Cardiac muscle cell (in vitro differentiated cells and primary cell): Measurements from ENCODE around the gene PRKCD. TPM values are rescaled to one million over a fixed set of nuclear protein-coding genes. Genes with fewer than 3 reads are reported as not detected.
A peak's percentile ranks its signal among the peaks of the same experiment; 100 is the strongest.

ENCODE experiments used
- DNase-seq, 2 donors: peaks; one replicate each; pipeline versions ENCODE4 v3.0.0 to v3.0.0-alpha.2; 2010 to 2017; ENCODE audit warnings: low read depth in 1 of 2, low spot score in 1 of 2
- H3K27ac ChIP-seq: fragments of 200-600 bp; sonication (generic); 2 replicates; pipeline ENCODE4 v1.5.1; 2016
- H3K27me3 ChIP-seq: fragments of 200-600 bp; sonication (generic); 2 replicates; pipeline ENCODE4 v1.6.0; 2016; ENCODE audit warnings: control low read depth
- H3K36me3 ChIP-seq: fragments of 200-600 bp; sonication (generic); 2 replicates; pipeline ENCODE4 v1.5.1; 2016; ENCODE audit warnings: control low read depth
- H3K4me1 ChIP-seq: fragments of 200-600 bp; sonication (generic); 2 replicates; pipeline ENCODE4 v1.8.1; 2017; ENCODE audit warnings: low read depth, mild to moderate bottlenecking, mixed run types
- H3K4me3 ChIP-seq: fragments of 200-600 bp; sonication (generic); 2 replicates; pipeline ENCODE4 v1.5.1; 2016; ENCODE audit warnings: mild to moderate bottlenecking
- H3K9me3 ChIP-seq: fragments of 200-600 bp; sonication (generic); 2 replicates; pipeline ENCODE4 v1.5.1; 2017; ENCODE audit warnings: low read depth, mild to moderate bottlenecking, control low read depth
- CTCF ChIP-seq: IDR thresholded peaks from 2 replicates; pipeline ENCODE4 v1.5.1; 2012; ENCODE audit warnings: low read depth, mild to moderate bottlenecking, low read length
- polyA plus RNA-seq: library from polyadenylated mRNA; unstranded; fragments of >200 nt; fragmentation: Nextera tagmentation; extraction: Ambion mirVana; gene quantifications from 2 replicates; pipeline ENCODE4 v1.2.1, GENCODE V29; 2016
- total RNA-seq: library from RNA; depleted of rRNA; stranded (reverse); fragments of >200 nt; gene quantifications from 2 replicates; pipeline ENCODE4 v1.2.3, GENCODE V29; 2016

PRKCD gene
- total and polyA plus RNA-seq, 2 experiments from 2014 or later = 1.3 to 3.9 TPM

- H3K36me3 ChIP-seq = peaks cover 42% of the 10 kb centered on the region
- TF ChIP-seq CTCF = no peak
- peaks cover 1% of the 10 kb centered on the region for H3K4me1 ChIP-seq
- DNase-seq = no peak
- H3K4me3 ChIP-seq = no peak overlapping the region
- H3K9me3 ChIP-seq = no peaks in the 10 kb centered on the region
- peaks cover 54% of the 10 kb centered on the region for H3K27me3 ChIP-seq
- no peak overlapping the region for H3K27ac ChIP-seq
Measured at GRCh38 chr3:53123953-53124352, 37.1 kb upstream of the PRKCD start.

GRCh38 chr3:53126601-53127000, 34.4 kb upstream of the PRKCD start:
- Histone ChIP-seq H3K9me3 (no peaks in the 10 kb centered on the region), H3K27me3 (peaks cover 40% of the 10 kb centered on the region), H3K4me1 (peaks cover 12% of the 10 kb centered on the region), H3K4me3 (no peak overlapping the region), H3K36me3 (peaks cover 18% of the 10 kb centered on the region), H3K27ac (no peak overlapping the region)
- DNase-seq = no peak
- TF ChIP-seq CTCF = no peak

GRCh38 chr3:53129344-53129743, 31.7 kb upstream of the PRKCD start:
- TF ChIP-seq CTCF = no peak
- H3K27me3 ChIP-seq = peaks cover 39% of the 10 kb centered on the region
- no peaks in the 10 kb centered on the region for H3K36me3 ChIP-seq
- no peaks in the 10 kb centered on the region for H3K9me3 ChIP-seq
- H3K27ac ChIP-seq = no peak overlapping the region
- H3K4me3 ChIP-seq = peak overlapping the region; percentile 87
- peak in 1 of 2 donors; percentile 7 for DNase-seq
- peaks cover 14% of the 10 kb centered on the region for H3K4me1 ChIP-seq

- H3K4me3 ChIP-seq = peak within 1 kb of the TSS; percentile 87
Measured at GRCh38 chr3:53130179-53131061, 30.6 kb upstream of the PRKCD start, which contains the start of gene RFT1. TSS of gene RFT1 (minus strand) at chr3:53130435. CDS start at chr3:53130400, 35 bp downstream.

GRCh38 chr3:53131096-53131495, 29.9 kb upstream of the PRKCD start:
- peak overlapping the region; percentile 87 for H3K4me3 ChIP-seq
- peaks cover 14% of the 10 kb centered on the region for H3K4me1 ChIP-seq
- no peak for TF ChIP-seq CTCF
- DNase-seq = no peak
- H3K27ac ChIP-seq = peak overlapping the region; percentile 93
- H3K9me3 ChIP-seq = no peaks in the 10 kb centered on the region
- H3K36me3 ChIP-seq = no peaks in the 10 kb centered on the region
- H3K27me3 ChIP-seq = peaks cover 34% of the 10 kb centered on the region

More at GRCh38 chr3:53130179-53131061, 30.6 kb upstream of the PRKCD start, which contains the start of gene RFT1:
- H3K9me3 ChIP-seq = no peaks in the 10 kb centered on the region
- peaks cover 34% of the 10 kb centered on the region for H3K27me3 ChIP-seq
- peak; percentile 97 to 98 for DNase-seq
- peak within 1 kb of the TSS; percentile 93 for H3K27ac ChIP-seq
- H3K36me3 ChIP-seq = no peaks in the 10 kb centered on the region
- peaks cover 14% of the 10 kb centered on the region for H3K4me1 ChIP-seq
- no peak for TF ChIP-seq CTCF
